Peyer's patch (tissue), 4 donors: ENCODE results near the gene SNAP25. TPM values are rescaled to one million over a fixed set of nuclear protein-coding genes. Genes with fewer than 3 reads are reported as not detected.

Experiments used
- DNase-seq, 3 donors: peaks; one replicate each; pipeline ENCODE4 v3.0.0-alpha.2; 2017 to 2019
- H3K27ac ChIP-seq, 4 donors: fragments of 200-600 bp; sonication (generic); one replicate each; pipeline ENCODE4 v1.5.1; 2016 to 2019
- H3K27me3 ChIP-seq, 2 donors: fragments of 200-600 bp; sonication (generic); one replicate each; pipeline ENCODE4 v1.5.1; 2019
- H3K36me3 ChIP-seq, 3 donors: fragments of 200-600 bp; sonication (generic); one replicate each; pipeline ENCODE4 v1.5.1; 2016 to 2019
- H3K4me1 ChIP-seq, 4 donors: fragments of 200-600 bp; sonication (generic); one replicate each; pipeline ENCODE4 v1.5.1; 2016 to 2019
- H3K4me3 ChIP-seq, 4 donors: fragments of 200-600 bp; sonication (generic); 1 replicate in 3 of 4; 2 replicates in 1 of 4; pipeline ENCODE4 v1.5.1; 2016 to 2019; ENCODE audit warnings: mild to moderate bottlenecking in 1 of 4
- H3K9me3 ChIP-seq, 4 donors: fragments of 200-600 bp; sonication (generic); one replicate each; pipeline ENCODE4 v1.5.1; 2016 to 2019; ENCODE audit warnings: mild to moderate bottlenecking in 1 of 4
- CTCF ChIP-seq, 6 experiments: fragments of 450-650 bp in 4 of 6; fragments of 200-600 bp in 2 of 6; sonication (generic) in 1 of 6; IDR thresholded peaks; one replicate each; pipeline ENCODE4 v1.5.1; 2017 to 2019; ENCODE audit warnings: antibody characterized with exemption in 6 of 6, mild to moderate bottlenecking in 3 of 6, moderate library complexity in 1 of 6
- POLR2A ChIP-seq, 2 donors: fragments of 450-650 bp; IDR thresholded peaks; one replicate each; pipeline ENCODE4 v1.5.1; 2017; ENCODE audit warnings: antibody characterized with exemption in 2 of 2, mild to moderate bottlenecking in 2 of 2, moderate library complexity in 2 of 2
- total RNA-seq, 4 donors: library from RNA; depleted of rRNA; stranded (reverse); fragments of >200 nt; gene quantifications; one replicate each; pipeline ENCODE4 v1.1.0, GENCODE V29; 2016

SNAP25 gene
- total RNA-seq, 4 donors from 2014 or later, result 1.2 to 2.5 (median 1.6) TPM; not detected in 1

GRCh38 chr20:10255846-10256245 lies 37.2 kb downstream of the SNAP25 start:
- Histone ChIP-seq H3K27me3 (no peaks in the 10 kb centered on the region), H3K27ac (no peak overlapping the region), H3K4me3 (no peak overlapping the region), H3K9me3 (no peaks in the 10 kb centered on the region), H3K36me3 (no peaks in the 10 kb centered on the region), H3K4me1 (no peaks in the 10 kb centered on the region)
- TF ChIP-seq POLR2A (IDR thresholded peaks at IDR 0.05) (no peak), CTCF (IDR thresholded peaks at IDR 0.05) (no peak)
- DNase-seq, result no peak

- no peaks in the 10 kb centered on the region for H3K36me3 ChIP-seq
- TF ChIP-seq CTCF (IDR thresholded peaks at IDR 0.05), result no peak
- no peak for TF ChIP-seq POLR2A (IDR thresholded peaks at IDR 0.05)
- no peak for DNase-seq
- no peak overlapping the region for H3K4me3 ChIP-seq
- H3K27ac ChIP-seq, result no peak overlapping the region
- no peaks in the 10 kb centered on the region for H3K4me1 ChIP-seq
- H3K9me3 ChIP-seq, result no peaks in the 10 kb centered on the region
- no peaks in the 10 kb centered on the region for H3K27me3 ChIP-seq
Observed at GRCh38 chr20:10259166-10259565, 40.5 kb downstream of the SNAP25 start.

DNA sequence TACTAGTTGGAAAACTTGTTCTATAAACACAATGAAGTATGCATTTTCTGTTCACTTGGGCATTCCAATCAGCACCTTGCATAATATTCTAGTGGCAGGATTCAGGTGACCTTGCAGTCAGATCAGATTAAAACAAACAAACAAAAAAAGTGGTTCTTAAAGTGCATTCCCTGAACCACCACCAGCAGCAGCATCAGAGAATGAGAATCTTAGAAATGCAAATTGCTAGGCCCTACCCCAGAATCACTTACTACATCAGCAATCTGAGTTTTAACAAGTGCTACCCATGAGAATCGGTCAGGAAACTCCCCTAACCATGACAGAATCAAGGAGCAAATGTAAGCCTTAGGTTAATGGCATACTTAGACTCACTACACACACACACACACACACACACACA lies 41.7 kb downstream of the SNAP25 start:
- H3K36me3 ChIP-seq, result no peaks in the 10 kb centered on the region
- DNase-seq, result no peak
- H3K9me3 ChIP-seq, result no peaks in the 10 kb centered on the region
- H3K4me3 ChIP-seq, result no peak overlapping the region
- H3K4me1 ChIP-seq, result no peaks in the 10 kb centered on the region
- no peak overlapping the region for H3K27ac ChIP-seq
- TF ChIP-seq CTCF (IDR thresholded peaks at IDR 0.05), result no peak
- TF ChIP-seq POLR2A (IDR thresholded peaks at IDR 0.05), result no peak
- H3K27me3 ChIP-seq, result no peaks in the 10 kb centered on the region

GRCh38 chr20:10261702-10262101 lies 43.1 kb downstream of the SNAP25 start:
- no peaks in the 10 kb centered on the region for H3K27me3 ChIP-seq
- no peaks in the 10 kb centered on the region for H3K4me1 ChIP-seq
- no peak for TF ChIP-seq CTCF (IDR thresholded peaks at IDR 0.05)
- no peak for TF ChIP-seq POLR2A (IDR thresholded peaks at IDR 0.05)

GRCh38 chr20:10263385-10264165 lies 44.9 kb downstream of the SNAP25 start:
- H3K4me3 ChIP-seq, result no peak overlapping the region
- no peaks in the 10 kb centered on the region for H3K4me1 ChIP-seq
- no peak for DNase-seq
- TF ChIP-seq CTCF (IDR thresholded peaks at IDR 0.05) (no peak), POLR2A (IDR thresholded peaks at IDR 0.05) (no peak)
- H3K27ac ChIP-seq, result no peak overlapping the region
- H3K9me3 ChIP-seq, result no peaks in the 10 kb centered on the region
- no peaks in the 10 kb centered on the region for H3K27me3 ChIP-seq
- no peaks in the 10 kb centered on the region for H3K36me3 ChIP-seq

More at GRCh38 chr20:10261702-10262101, 43.1 kb downstream of the SNAP25 start:
- DNase-seq, result no peak
- Histone ChIP-seq H3K4me3 (no peak overlapping the region), H3K36me3 (no peaks in the 10 kb centered on the region), H3K27ac (no peak overlapping the region), H3K9me3 (no peaks in the 10 kb centered on the region)
